Measurements from ENCODE around the gene GYPB. TPM values are rescaled to one million over a fixed set of nuclear protein-coding genes. Genes with fewer than 3 reads are reported as not detected.
"Not testable (repeated sequence)": the region's sequence is repeated elsewhere in the genome, so short reads cannot be mapped to it uniquely, and the experiment has no call there.

Gene GYPB
- total RNA-seq, 2 donors from 2014 or later: 0.86 TPM; not detected in 1

GRCh38 chr4:143951458-143951972, 67.7 kb downstream of the GYPB start:
- intact Hi-C loops (cut with DNase I); DNase-seq (ENCODE audit: low spot score): not testable (repeated sequence)

- intact Hi-C loops (cut with DNase I); DNase-seq (ENCODE audit: low spot score): not testable (repeated sequence)
Observed at GRCh38 chr4:143950967-143951366, 68.2 kb downstream of the GYPB start.

DNA sequence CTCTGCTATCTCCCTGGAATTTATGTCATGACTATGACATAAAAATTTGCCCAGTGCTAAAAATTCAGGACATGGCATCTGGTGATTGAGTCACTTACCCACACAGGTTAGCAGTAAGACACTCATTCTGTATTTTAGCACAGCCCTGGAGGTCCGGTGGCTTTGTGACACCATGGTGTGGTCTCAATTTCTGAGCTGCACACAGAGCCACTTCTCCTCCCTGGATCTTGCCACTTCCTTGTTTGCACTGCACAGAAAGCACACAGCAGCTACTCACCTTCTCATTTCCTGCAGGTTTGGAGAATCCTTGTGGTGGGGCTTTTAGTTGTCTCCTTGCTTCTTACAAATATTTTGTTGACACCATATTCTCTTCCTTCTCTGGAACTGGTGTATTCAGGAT, 69.0 kb downstream of the GYPB start:
- DNase-seq (ENCODE audit: low spot score); intact Hi-C loops (cut with DNase I): not testable (repeated sequence)

DNA sequence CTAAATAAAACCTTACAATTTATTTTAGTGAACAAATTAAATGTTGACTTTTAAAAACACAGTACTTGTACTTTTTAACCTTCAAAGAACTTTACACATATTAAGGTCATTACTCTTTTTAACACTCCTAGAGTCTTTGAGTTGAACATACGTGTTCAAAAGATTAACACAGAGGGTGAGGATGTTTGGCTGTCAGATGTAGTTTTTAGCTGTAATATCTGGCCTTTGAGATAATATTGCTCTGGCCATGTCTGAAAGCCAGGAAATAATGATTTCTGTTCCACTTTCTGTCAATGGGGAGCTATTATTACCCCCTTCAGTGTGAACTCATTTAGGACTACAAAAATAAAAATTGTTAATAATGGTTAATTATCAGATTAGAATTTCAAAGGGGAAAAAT, 71.7 kb downstream of the GYPB start:
- DNase-seq (ENCODE audit: low spot score); intact Hi-C loops (cut with DNase I): not testable (repeated sequence)

Other genes with a start within 250 kb of the GYPB start
- 1 to 10 TPM in 1 of 2 donors, under 1 TPM in 1; 1.00 to 1.5 TPM for gene GYPE, start 113.8 kb downstream of the GYPB start, total RNA-seq
- gene GYPA, start 121.3 kb upstream of the GYPB start, total RNA-seq: under 1 TPM in 1 of 2 donors, not detected in 1; 0.65 TPM

All from posterior vena cava (tissue), 2 donors.